Stimulated activated naive CD8-positive, alpha-beta T cell treated with anti-CD3 and anti-CD28 coated beads, Interleukin-15, Interleukin-2, amounts not matched to agents 100 ng/mL and 50 ng/mL, for 24 hours (primary cell): Measurements from ENCODE around the gene NEU1.
"Not testable (repeated sequence)": the region's sequence is repeated elsewhere in the genome, so short reads cannot be mapped to it uniquely, and the experiment has no call there.

Experiments used
- H3K27ac Mint-ChIP-seq: one replicate; pipeline ENCODE4 v1.8.0; 2021; ENCODE audit warnings: mild to moderate bottlenecking, mixed read lengths
- H3K27me3 Mint-ChIP-seq: one replicate; pipeline ENCODE4 v1.8.0; 2021; ENCODE audit warnings: mixed read lengths
- H3K36me3 Mint-ChIP-seq: one replicate; pipeline ENCODE4 v1.8.0; 2021; ENCODE audit warnings: low read depth, mixed read lengths
- H3K4me1 Mint-ChIP-seq: one replicate; pipeline ENCODE4 v1.8.0; 2021; ENCODE audit warnings: low read depth, mixed read lengths
- H3K4me3 Mint-ChIP-seq: one replicate; pipeline ENCODE4 v1.8.0; 2021; ENCODE audit warnings: mild to moderate bottlenecking, mixed read lengths
- H3K9me3 Mint-ChIP-seq: one replicate; pipeline ENCODE4 v1.8.0; 2021; ENCODE audit warnings: mixed read lengths

Gene NEU1

GRCh38 chr6:31862344-31863235 lies at the start of gene NEU1:
TSS of gene NEU1 (minus strand) at chr6:31862821. CDS start at chr6:31862776, 45 bp downstream.
- H3K4me1 Mint-ChIP-seq, result peaks cover 31% of the 10 kb centered on the region
- H3K36me3 Mint-ChIP-seq, result peaks cover 17% of the 10 kb centered on the region
- H3K27me3 Mint-ChIP-seq, result no peaks in the 10 kb centered on the region
- H3K9me3 Mint-ChIP-seq, result no peaks in the 10 kb centered on the region
- H3K27ac Mint-ChIP-seq, result peak within 1 kb of the TSS; percentile 94
- peak within 1 kb of the TSS; percentile 88 for H3K4me3 Mint-ChIP-seq

GRCh38 chr6:31911826-31912585 lies 49.4 kb upstream of the NEU1 start:
- no peaks in the 10 kb centered on the region for H3K9me3 Mint-ChIP-seq
- H3K27me3 Mint-ChIP-seq, result peaks cover 8% of the 10 kb centered on the region
- no peaks in the 10 kb centered on the region for H3K36me3 Mint-ChIP-seq
- peaks cover 22% of the 10 kb centered on the region for H3K4me1 Mint-ChIP-seq
- H3K4me3 Mint-ChIP-seq, result no peak overlapping the region
- H3K27ac Mint-ChIP-seq, result no peak overlapping the region

DNA sequence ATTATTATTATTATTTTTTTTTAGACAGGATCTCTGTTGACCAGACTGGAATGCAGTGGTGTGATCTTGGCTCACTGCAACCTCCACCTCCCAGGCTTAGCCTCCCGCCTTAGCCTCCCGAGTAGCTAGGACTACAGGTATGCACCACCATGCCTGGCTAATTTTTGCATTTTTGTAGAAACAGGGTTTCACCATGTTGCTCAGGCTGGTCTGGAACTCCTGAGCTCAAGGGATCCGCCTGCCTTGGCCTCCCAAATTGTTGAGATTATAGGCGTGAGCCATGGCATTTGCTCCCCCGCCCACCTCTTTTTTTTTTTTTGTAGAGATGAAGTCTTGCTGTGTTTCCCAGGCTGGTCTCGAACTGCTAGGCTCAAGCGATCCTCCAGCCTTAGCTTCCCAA lies 46.7 kb upstream of the NEU1 start:
- not testable (repeated sequence) for H3K4me3 Mint-ChIP-seq, H3K36me3 Mint-ChIP-seq, H3K27ac Mint-ChIP-seq, H3K9me3 Mint-ChIP-seq, H3K27me3 Mint-ChIP-seq
- H3K4me1 Mint-ChIP-seq, result peaks cover 22% of the 10 kb centered on the region

- Mint-ChIP-seq H3K4me3 (no peak overlapping the region), H3K9me3 (no peaks in the 10 kb centered on the region), H3K27ac (no peak overlapping the region), H3K36me3 (no peaks in the 10 kb centered on the region), H3K27me3 (peaks cover 4% of the 10 kb centered on the region), H3K4me1 (peaks cover 22% of the 10 kb centered on the region)
Observed at GRCh38 chr6:31908791-31909190, 46.2 kb upstream of the NEU1 start.

GRCh38 chr6:31908255-31908654 lies 45.6 kb upstream of the NEU1 start:
- H3K4me3 Mint-ChIP-seq, H3K36me3 Mint-ChIP-seq, H3K27ac Mint-ChIP-seq, H3K9me3 Mint-ChIP-seq, H3K27me3 Mint-ChIP-seq: not testable (repeated sequence)
- peaks cover 22% of the 10 kb centered on the region for H3K4me1 Mint-ChIP-seq

- Mint-ChIP-seq H3K27ac (no peak overlapping the region), H3K9me3 (no peaks in the 10 kb centered on the region), H3K36me3 (no peaks in the 10 kb centered on the region), H3K4me3 (no peak overlapping the region), H3K27me3 (peaks cover 4% of the 10 kb centered on the region), H3K4me1 (peaks cover 29% of the 10 kb centered on the region)
Observed at GRCh38 chr6:31907158-31907813, 44.7 kb upstream of the NEU1 start.

DNA sequence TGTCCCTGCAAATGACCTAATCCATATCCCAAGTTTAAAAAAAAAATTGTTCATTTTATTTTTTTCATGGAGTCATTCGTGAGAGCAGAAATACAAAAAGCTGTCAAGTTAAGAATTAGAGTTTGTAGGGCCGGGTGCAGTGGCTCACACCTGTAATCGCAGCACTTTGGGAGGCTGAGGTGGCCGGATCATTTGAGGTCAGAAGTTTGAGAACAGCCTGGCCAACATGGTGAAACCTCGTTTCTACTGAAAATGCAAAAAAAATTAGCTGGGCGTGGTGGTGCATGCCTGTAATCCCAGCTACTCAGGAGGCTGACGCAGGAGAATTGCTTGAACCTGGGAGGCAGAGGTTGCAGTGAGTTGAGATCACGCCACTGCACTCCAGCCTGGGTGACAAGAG lies 44.1 kb upstream of the NEU1 start:
- H3K9me3 Mint-ChIP-seq, H3K4me3 Mint-ChIP-seq, H3K27ac Mint-ChIP-seq, H3K27me3 Mint-ChIP-seq, H3K36me3 Mint-ChIP-seq: not testable (repeated sequence)
- H3K4me1 Mint-ChIP-seq, result peaks cover 23% of the 10 kb centered on the region

GRCh38 chr6:31906122-31906521 lies 43.5 kb upstream of the NEU1 start:
- H3K9me3 Mint-ChIP-seq, result no peaks in the 10 kb centered on the region
- H3K4me3 Mint-ChIP-seq, result no peak overlapping the region
- peaks cover 24% of the 10 kb centered on the region for H3K4me1 Mint-ChIP-seq
- H3K27ac Mint-ChIP-seq, result no peak overlapping the region
- no peaks in the 10 kb centered on the region for H3K36me3 Mint-ChIP-seq
- peaks cover 4% of the 10 kb centered on the region for H3K27me3 Mint-ChIP-seq

GRCh38 chr6:31905041-31905440 lies 42.4 kb upstream of the NEU1 start:
- H3K36me3 Mint-ChIP-seq, result no peaks in the 10 kb centered on the region
- H3K4me1 Mint-ChIP-seq, result peaks cover 25% of the 10 kb centered on the region
- H3K9me3 Mint-ChIP-seq, result no peaks in the 10 kb centered on the region
- no peak overlapping the region for H3K27ac Mint-ChIP-seq
- H3K27me3 Mint-ChIP-seq, result peaks cover 4% of the 10 kb centered on the region
- H3K4me3 Mint-ChIP-seq, result no peak overlapping the region

DNA sequence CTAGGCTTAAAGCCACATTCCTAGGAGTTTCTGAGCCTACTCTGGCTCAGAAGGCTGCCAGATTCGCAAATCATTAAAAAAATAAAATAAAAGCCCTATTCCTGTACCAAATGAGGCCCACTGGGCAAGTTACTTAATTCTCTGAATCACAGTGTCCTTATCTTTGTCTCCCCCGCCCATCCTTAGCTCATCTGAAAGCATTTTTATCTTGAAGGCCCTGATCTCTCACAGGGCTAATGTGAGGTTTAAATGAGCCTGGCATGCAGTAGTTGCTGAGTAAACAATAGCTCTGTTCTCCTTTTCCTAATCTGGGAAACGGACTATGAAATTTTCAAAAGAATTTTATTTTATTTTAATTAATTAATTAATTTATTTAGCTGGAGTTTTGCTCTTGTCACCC lies 41.3 kb upstream of the NEU1 start:
- H3K36me3 Mint-ChIP-seq, result no peaks in the 10 kb centered on the region
- peaks cover 4% of the 10 kb centered on the region for H3K27me3 Mint-ChIP-seq
- H3K4me3 Mint-ChIP-seq, result no peak overlapping the region
- H3K4me1 Mint-ChIP-seq, result peaks cover 35% of the 10 kb centered on the region
- no peaks in the 10 kb centered on the region for H3K9me3 Mint-ChIP-seq
- H3K27ac Mint-ChIP-seq, result no peak overlapping the region

GRCh38 chr6:31901953-31902643 lies 39.5 kb upstream of the NEU1 start, which contains the start of gene ZBTB12:
TSS of gene ZBTB12 (minus strand) at chr6:31902086. CDS start at chr6:31901305, 781 bp downstream.
- Mint-ChIP-seq H3K4me3 (peak within 1 kb of the TSS; percentile 82), H3K27me3 (no peaks in the 10 kb centered on the region), H3K36me3 (no peaks in the 10 kb centered on the region), H3K27ac (peak within 1 kb of the TSS; percentile 67), H3K4me1 (peaks cover 37% of the 10 kb centered on the region), H3K9me3 (no peaks in the 10 kb centered on the region)

GRCh38 chr6:31901415-31901952 lies 38.9 kb upstream of the NEU1 start:
- H3K27me3 Mint-ChIP-seq, result no peaks in the 10 kb centered on the region
- H3K4me1 Mint-ChIP-seq, result peaks cover 38% of the 10 kb centered on the region
- H3K36me3 Mint-ChIP-seq, result no peaks in the 10 kb centered on the region
- H3K4me3 Mint-ChIP-seq, result peak overlapping the region; percentile 61
- no peak overlapping the region for H3K27ac Mint-ChIP-seq
- no peaks in the 10 kb centered on the region for H3K9me3 Mint-ChIP-seq

DNA sequence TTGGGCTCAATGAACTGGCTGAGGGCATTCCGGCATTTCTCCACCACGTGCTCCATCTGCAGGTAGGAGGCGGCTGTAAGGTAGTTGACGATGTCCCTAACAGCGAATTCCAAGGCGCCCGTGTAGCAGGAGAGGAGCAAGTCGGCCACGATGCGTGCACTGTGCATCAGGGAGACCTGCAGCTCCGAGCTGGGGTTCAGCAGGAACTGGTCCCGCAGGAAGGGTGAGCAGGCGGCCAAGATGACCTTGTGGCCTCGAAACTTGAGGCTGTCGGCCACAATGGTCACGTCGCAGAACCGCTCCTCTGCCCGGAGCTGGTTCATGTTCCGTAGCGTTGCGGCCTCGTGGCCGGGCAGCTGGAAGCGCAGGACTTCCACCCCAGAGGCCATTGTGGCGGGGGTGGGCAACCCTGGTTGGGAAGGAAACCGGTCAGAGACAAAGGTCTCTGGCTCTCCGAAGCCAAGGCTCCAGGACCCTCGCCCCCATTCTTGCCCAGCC lies 38.3 kb upstream of the NEU1 start:
- H3K27me3 Mint-ChIP-seq, result no peaks in the 10 kb centered on the region
- H3K27ac Mint-ChIP-seq, result no peak overlapping the region
- H3K9me3 Mint-ChIP-seq, result no peaks in the 10 kb centered on the region
- H3K36me3 Mint-ChIP-seq, result no peaks in the 10 kb centered on the region
- peaks cover 43% of the 10 kb centered on the region for H3K4me1 Mint-ChIP-seq
- H3K4me3 Mint-ChIP-seq, result peak overlapping the region; percentile 61
